Measurements from ENCODE around the gene STRAP.
"Not testable (repeated sequence)": the region's sequence is repeated elsewhere in the genome, so short reads cannot be mapped to it uniquely, and the experiment has no call there.

Gene STRAP

DNA sequence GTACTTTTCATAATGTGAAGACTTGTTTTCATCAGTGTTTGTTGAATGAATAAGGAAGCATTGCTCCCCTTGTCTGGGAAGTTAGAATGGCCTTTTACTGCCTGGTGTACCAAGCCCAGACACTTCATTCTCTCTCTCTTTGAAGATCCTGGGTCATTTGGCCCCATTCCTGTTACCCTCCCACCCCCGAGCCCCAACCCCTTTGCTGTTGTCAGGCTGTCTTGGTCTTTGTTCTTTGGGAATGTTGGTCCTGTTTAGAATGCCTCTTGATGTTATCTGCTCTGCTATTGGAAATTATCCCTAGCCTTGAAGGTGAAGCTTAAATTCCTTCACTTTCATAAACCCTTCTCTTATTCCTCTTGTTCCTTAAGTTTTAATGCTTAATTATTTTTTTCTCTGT lies 42.8 kb downstream of the STRAP start:
- no peak for DNase-seq (ENCODE audit: low read depth in 2 of 2)

DNA sequence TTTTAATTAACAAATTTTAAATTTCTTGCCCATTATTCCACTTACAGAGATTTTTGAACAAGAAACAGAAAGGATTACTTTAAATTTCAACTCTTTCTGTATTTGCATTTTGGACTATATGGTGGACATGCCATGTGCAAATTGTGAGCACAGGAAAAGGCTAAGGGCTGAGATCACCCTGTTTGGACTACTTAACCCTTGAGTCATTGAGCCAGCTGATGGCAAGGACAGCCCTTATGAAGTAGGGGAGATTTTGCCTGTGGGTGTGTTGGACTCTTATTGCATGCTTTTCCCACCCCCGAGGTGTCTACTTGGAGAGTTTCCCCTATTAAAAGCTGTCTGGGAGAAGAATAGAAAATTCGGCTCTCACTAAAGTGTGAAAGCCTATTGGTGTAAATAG lies 46.2 kb downstream of the STRAP start:
- DNase-seq (ENCODE audit: low read depth in 2 of 2): no peak

DNA sequence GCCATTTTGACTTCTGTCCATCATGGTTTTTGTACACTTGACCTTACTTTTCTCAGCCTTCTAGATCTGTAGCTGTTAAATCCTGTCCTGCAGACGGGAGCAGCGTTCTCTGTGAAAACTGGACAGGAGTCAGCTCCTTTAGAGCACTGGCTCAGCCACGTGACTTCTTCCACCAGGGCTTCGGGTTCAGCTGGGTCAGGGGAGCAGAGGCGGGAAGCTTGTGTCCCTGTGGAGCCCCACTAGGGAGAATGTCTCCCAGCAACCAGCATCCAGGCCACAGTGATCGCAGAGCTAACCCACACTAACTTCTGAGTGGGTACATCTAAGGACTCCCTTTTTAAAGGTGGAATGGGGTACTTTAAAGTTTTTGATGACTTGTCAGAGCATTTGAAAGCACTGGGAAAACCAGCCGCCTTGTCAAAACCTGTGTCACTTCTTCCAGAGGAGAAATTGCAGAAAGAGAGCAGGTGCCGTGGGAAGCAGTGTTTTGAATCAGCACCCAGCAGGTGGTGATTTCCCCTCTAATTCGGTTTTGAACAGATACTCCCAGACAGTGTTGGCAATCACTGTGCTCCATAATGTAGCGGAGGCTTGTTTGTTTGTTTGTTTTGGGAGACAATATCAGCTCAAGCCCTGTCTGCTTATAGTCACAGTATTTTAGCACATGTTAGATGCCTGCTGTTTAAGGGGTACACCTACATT lies 46.8 kb downstream of the STRAP start:
- no peak for DNase-seq (ENCODE audit: low read depth in 2 of 2)

GRCh38 chr12:15931590-15932053 lies 49.4 kb downstream of the STRAP start:
- DNase-seq (ENCODE audit: low read depth in 2 of 2): no peak

- DNase-seq (ENCODE audit: low read depth in 2 of 2): no peak
Measured at GRCh38 chr12:15932327-15932726, 50.1 kb downstream of the STRAP start.

DNA sequence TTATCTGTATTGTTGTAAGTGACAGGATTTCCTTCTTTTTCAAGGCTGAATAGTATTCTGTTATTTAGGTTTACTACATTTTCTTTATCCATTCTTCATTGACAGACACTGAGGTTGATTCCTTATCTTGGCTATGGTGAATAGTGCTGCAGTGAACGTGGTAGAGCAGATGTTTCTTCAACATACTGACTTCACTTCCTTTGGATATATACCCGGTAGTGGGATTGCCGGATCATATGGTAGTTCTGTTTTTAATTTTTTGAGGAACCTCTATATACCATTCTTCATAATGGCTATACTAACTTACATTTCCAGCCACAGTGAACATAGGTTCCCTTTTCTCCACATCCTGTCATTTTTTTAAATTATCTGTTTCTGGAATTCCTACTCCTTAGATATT lies 50.8 kb downstream of the STRAP start:
- no peak for DNase-seq (ENCODE audit: low read depth in 2 of 2)

GRCh38 chr12:15933751-15934150 lies 51.6 kb downstream of the STRAP start:
- DNase-seq (ENCODE audit: low read depth in 2 of 2): no peak

- no peak for DNase-seq (ENCODE audit: low read depth in 2 of 2)
Measured at GRCh38 chr12:15936751-15937150, 54.6 kb downstream of the STRAP start.

GRCh38 chr12:15937902-15938301 lies 55.7 kb downstream of the STRAP start:
- DNase-seq (ENCODE audit: low read depth in 2 of 2): no peak

DNA sequence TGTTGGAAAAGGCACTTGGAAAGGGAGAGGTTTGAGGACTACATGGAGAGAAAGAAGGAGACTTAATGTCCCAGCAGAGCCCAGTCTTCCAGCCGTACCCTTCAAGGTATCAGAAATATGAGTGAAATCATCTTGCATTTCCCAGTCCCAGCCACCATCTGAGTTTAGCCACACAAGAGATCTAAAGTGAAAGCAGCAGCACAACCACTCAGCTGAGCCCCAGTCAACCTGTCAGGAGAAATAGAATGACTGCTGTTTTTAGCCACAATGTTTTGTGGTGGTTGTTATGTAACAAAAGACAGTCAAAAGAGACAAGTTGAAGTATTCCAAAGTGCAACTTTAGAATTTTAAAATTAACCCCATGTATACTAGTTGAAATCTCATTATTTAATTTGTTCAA lies 56.9 kb downstream of the STRAP start:
- no peak for DNase-seq (ENCODE audit: low read depth in 2 of 2)

GRCh38 chr12:15942475-15942874 lies 60.3 kb downstream of the STRAP start:
- no peak for DNase-seq (ENCODE audit: low read depth in 2 of 2)

GRCh38 chr12:15943519-15943918 lies 61.3 kb downstream of the STRAP start:
- not testable (repeated sequence) for DNase-seq (ENCODE audit: low read depth in 2 of 2)

DNA sequence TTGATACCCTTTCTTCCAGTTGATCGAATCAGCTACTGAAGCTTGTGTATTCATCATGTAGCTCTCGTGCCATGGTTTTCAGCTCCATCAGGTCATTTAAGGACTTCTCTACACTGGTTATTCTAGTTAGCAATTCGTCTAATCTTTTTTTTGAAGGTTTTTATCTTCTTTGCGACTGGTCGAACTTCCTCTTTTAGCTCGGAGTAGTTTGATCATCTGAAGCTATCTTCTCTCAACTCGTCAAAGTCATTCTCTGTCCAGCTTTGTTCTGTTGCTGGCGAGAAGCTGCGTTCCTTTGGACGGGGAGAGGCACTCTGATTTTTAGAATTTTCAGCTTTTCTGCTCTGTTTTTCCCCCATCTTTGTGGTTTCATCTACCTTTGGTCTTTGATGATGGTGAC lies 66.3 kb downstream of the STRAP start:
- not testable (repeated sequence) for DNase-seq (ENCODE audit: low read depth in 2 of 2)
